Occipital lobe (tissue), 2 donors: Measurements from ENCODE around the gene KCNH1. TPM values are rescaled to one million over a fixed set of nuclear protein-coding genes. Genes with fewer than 3 reads are reported as not detected.

Source experiments
- DNase-seq: peaks from one replicate; lab custom pipeline; 2025; lab: John Stamatoyannopoulos, UW
- total RNA-seq: library from RNA; depleted of rRNA; stranded (reverse); fragments of >200 nt; gene quantifications from one replicate; pipeline ENCODE4 v1.2.3, GENCODE V29; 2014

The KCNH1 gene
- total RNA-seq, 1 donor from 2014 or later: 5.1 TPM

- no peak for DNase-seq
Measured at GRCh38 chr1:210726621-210727020, 407.3 kb downstream of the KCNH1 start.

GRCh38 chr1:210724768-210725167, 409.2 kb downstream of the KCNH1 start:
- no peak for DNase-seq

GRCh38 chr1:210723646-210724045, 410.3 kb downstream of the KCNH1 start:
- DNase-seq: no peak

GRCh38 chr1:210722410-210723081, 411.4 kb downstream of the KCNH1 start:
- DNase-seq: no peak

- peak; percentile 54 for DNase-seq
Measured at GRCh38 chr1:210715072-210715471, 418.9 kb downstream of the KCNH1 start.

GRCh38 chr1:210711825-210712612, 421.9 kb downstream of the KCNH1 start:
- DNase-seq: no peak

- no peak for DNase-seq
Measured at GRCh38 chr1:210709701-210710100, 424.2 kb downstream of the KCNH1 start.

- DNase-seq: no peak
Measured at GRCh38 chr1:210707300-210708240, 426.4 kb downstream of the KCNH1 start.

GRCh38 chr1:210706246-210706645, 427.7 kb downstream of the KCNH1 start:
- no peak for DNase-seq

GRCh38 chr1:210705086-210705485, 428.9 kb downstream of the KCNH1 start:
- no peak for DNase-seq

- DNase-seq: no peak
Measured at GRCh38 chr1:210703593-210703992, 430.4 kb downstream of the KCNH1 start.

GRCh38 chr1:210702506-210702905, 431.4 kb downstream of the KCNH1 start:
- no peak for DNase-seq

- no peak for DNase-seq
Measured at GRCh38 chr1:210700511-210700910, 433.4 kb downstream of the KCNH1 start.

GRCh38 chr1:210700083-210700482, 433.9 kb downstream of the KCNH1 start:
- no peak for DNase-seq

- DNase-seq: no peak
Measured at GRCh38 chr1:210698661-210699060, 435.3 kb downstream of the KCNH1 start.

GRCh38 chr1:210697185-210697584, 436.8 kb downstream of the KCNH1 start:
- no peak for DNase-seq

GRCh38 chr1:210696709-210697108, 437.2 kb downstream of the KCNH1 start:
- DNase-seq: no peak

- DNase-seq: no peak
Measured at GRCh38 chr1:210695026-210695425, 438.9 kb downstream of the KCNH1 start.

- DNase-seq: no peak
Measured at GRCh38 chr1:210692796-210693195, 441.2 kb downstream of the KCNH1 start.

GRCh38 chr1:210691039-210691610, 442.8 kb downstream of the KCNH1 start:
- no peak for DNase-seq

- no peak for DNase-seq
Measured at GRCh38 chr1:210690236-210690635, 443.7 kb downstream of the KCNH1 start.

- no peak for DNase-seq
Measured at GRCh38 chr1:210689826-210690225, 444.1 kb downstream of the KCNH1 start.
